ENCODE results near the gene DGKB.

Gene DGKB

GRCh38 chr7:14438366-14438765 is 464.2 kb downstream of the DGKB start:
- no peak for DNase-seq

- DNase-seq: no peak
These were observed 465.7 kb downstream of the DGKB start for GRCh38 chr7:14436878-14437277.

- no peak for DNase-seq
These were observed 469.6 kb downstream of the DGKB start for GRCh38 chr7:14432924-14433323.

- no peak for DNase-seq
These were observed 471.6 kb downstream of the DGKB start for GRCh38 chr7:14430926-14431325.

- DNase-seq: no peak
These were observed 477.0 kb downstream of the DGKB start for GRCh38 chr7:14425559-14425958.

- DNase-seq: no peak
These were observed 477.9 kb downstream of the DGKB start for GRCh38 chr7:14424675-14425074.

GRCh38 chr7:14420768-14421167 is 481.8 kb downstream of the DGKB start:
- DNase-seq: no peak

- no peak for DNase-seq
These were observed 483.0 kb downstream of the DGKB start for GRCh38 chr7:14419531-14419930.

- DNase-seq: no peak
These were observed 483.9 kb downstream of the DGKB start for GRCh38 chr7:14418633-14419032.

GRCh38 chr7:14414274-14414986 is 488.1 kb downstream of the DGKB start:
- no peak for DNase-seq

GRCh38 chr7:14407246-14408015 is 495.1 kb downstream of the DGKB start:
- no peak for DNase-seq

GRCh38 chr7:14403587-14403986 is 499.0 kb downstream of the DGKB start:
- no peak for DNase-seq

GRCh38 chr7:14400271-14400670 is 502.3 kb downstream of the DGKB start:
- DNase-seq: no peak

- DNase-seq: no peak
These were observed 504.0 kb downstream of the DGKB start for GRCh38 chr7:14398526-14398925.

- no peak for DNase-seq
These were observed 506.7 kb downstream of the DGKB start for GRCh38 chr7:14395860-14396259.

- no peak for DNase-seq
These were observed 507.8 kb downstream of the DGKB start for GRCh38 chr7:14394786-14395185.

- no peak for DNase-seq
These were observed 513.0 kb downstream of the DGKB start for GRCh38 chr7:14389595-14389994.

GRCh38 chr7:14389181-14389591 is 513.4 kb downstream of the DGKB start:
- DNase-seq: no peak

GRCh38 chr7:14385074-14385473 is 517.5 kb downstream of the DGKB start:
- no peak for DNase-seq

- DNase-seq: no peak
These were observed 520.6 kb downstream of the DGKB start for GRCh38 chr7:14381936-14382335.

GRCh38 chr7:14381306-14381705 is 521.2 kb downstream of the DGKB start:
- no peak for DNase-seq

GRCh38 chr7:14380881-14381280 is 521.7 kb downstream of the DGKB start:
- DNase-seq: no peak

- no peak for DNase-seq
These were observed 524.8 kb downstream of the DGKB start for GRCh38 chr7:14377646-14378266.

- DNase-seq: no peak
These were observed 525.8 kb downstream of the DGKB start for GRCh38 chr7:14376711-14377110.

Data from stimulated activated CD4-positive, alpha-beta T cell treated with anti-CD3 and anti-CD28 coated beads, Interleukin-1b, Interleukin-23, amount 100 ng/mL, for 48 hours (primary cell).